Gastroesophageal sphincter (tissue), 3 donors: Measurements from ENCODE around the gene CATSPERZ.

Source experiments
- CTCF ChIP-seq, 4 experiments: fragments of 200-600 bp in 2 of 4; fragments of 450-650 bp in 2 of 4; sonication (generic) in 1 of 4; IDR thresholded peaks; one replicate each; pipeline ENCODE4 v1.5.1; 2017 to 2019; ENCODE audit warnings: antibody characterized with exemption in 4 of 4, mild to moderate bottlenecking in 2 of 4, moderate library complexity in 2 of 4
- EP300 ChIP-seq: sonication (generic); formaldehyde crosslinking; IDR thresholded peaks from one replicate; pipeline ENCODE4 v1.6.1; 2017; ENCODE audit warnings: antibody characterized with exemption, mild to moderate bottlenecking
- POLR2A ChIP-seq, 2 donors: fragments of 450-650 bp; IDR thresholded peaks; one replicate each; pipeline ENCODE4 v1.6.1; 2017; ENCODE audit warnings: antibody characterized with exemption in 2 of 2, mild to moderate bottlenecking in 2 of 2, moderate library complexity in 1 of 2
- POLR2AphosphoS5 ChIP-seq: sonication (generic); formaldehyde crosslinking; IDR thresholded peaks from one replicate; pipeline ENCODE4 v1.6.1; 2017; ENCODE audit warnings: antibody characterized with exemption

GRCh38 chr11:64261556-64262080, 38.5 kb upstream of the CATSPERZ start:
- TF ChIP-seq POLR2AphosphoS5 (no peak), EP300 (no peak), CTCF (IDR thresholded peaks at IDR 0.05) (no peak), POLR2A (IDR thresholded peaks at IDR 0.05) (no peak)
